H9 (cell line): ENCODE results near the gene CCDC192. TPM values are rescaled to one million over a fixed set of nuclear protein-coding genes. Genes with fewer than 3 reads are reported as not detected.

ENCODE experiments used
- DNase-seq: peaks from one replicate; pipeline ENCODE4 v3.0.0-alpha.2; 2017
- H2AFZ ChIP-seq: one replicate; pipeline ENCODE4 v1.6.1; 2013; ENCODE audit warnings: mild to moderate bottlenecking, low read length, control low read depth, moderate library complexity
- H2AK5ac ChIP-seq: 2 replicates; pipeline ENCODE4 v1.6.1; 2013; ENCODE audit warnings: low read length, control low read depth, mixed read lengths; ENCODE audit not compliant: insufficient read length
- H2BK120ac ChIP-seq: one replicate; pipeline ENCODE4 v1.6.1; 2013; ENCODE audit warnings: low read depth, mild to moderate bottlenecking, low read length, control low read depth, inconsistent platforms; ENCODE audit not compliant: poor library complexity, severe bottlenecking
- H2BK12ac ChIP-seq: 2 replicates; pipeline ENCODE4 v1.6.1; 2013; ENCODE audit warnings: low read length, control low read depth, mixed read lengths, low read depth; ENCODE audit not compliant: insufficient read length
- H2BK15ac ChIP-seq: 2 replicates; pipeline ENCODE4 v1.6.1; 2013; ENCODE audit warnings: low read depth, low read length, control low read depth
- H2BK20ac ChIP-seq: one replicate; pipeline ENCODE4 v1.6.1; 2013; ENCODE audit warnings: low read depth, mild to moderate bottlenecking, low read length, control low read depth, inconsistent platforms; ENCODE audit not compliant: poor library complexity, severe bottlenecking
- H2BK5ac ChIP-seq: 2 replicates; pipeline ENCODE4 v1.6.1; 2013; ENCODE audit warnings: low read length, control low read depth, mixed read lengths; ENCODE audit not compliant: insufficient read length
- H3K14ac ChIP-seq: 2 replicates; pipeline ENCODE4 v1.6.1; 2013; ENCODE audit warnings: low read length, control low read depth; ENCODE audit not compliant: insufficient read depth
- H3K18ac ChIP-seq: 2 replicates; pipeline ENCODE4 v1.6.1; 2013; ENCODE audit warnings: low read depth, mild to moderate bottlenecking, mixed read lengths, low read length, control low read depth; ENCODE audit not compliant: insufficient read length
- H3K23ac ChIP-seq: 2 replicates; pipeline ENCODE4 v1.6.1; 2013; ENCODE audit warnings: low read length, control low read depth, mixed read lengths, low read depth; ENCODE audit not compliant: insufficient read length
- H3K23me2 ChIP-seq: 2 replicates; pipeline ENCODE4 v1.6.1; 2013; ENCODE audit warnings: low read depth, mild to moderate bottlenecking, mixed read lengths, low read length, control low read depth; ENCODE audit not compliant: insufficient read length, poor library complexity, severe bottlenecking
- H3K27ac ChIP-seq: 2 replicates; pipeline ENCODE4 v1.5.1; 2013; ENCODE audit warnings: low read length, control low read depth, mixed read lengths, low read depth; ENCODE audit not compliant: insufficient read length
- H3K27me3 ChIP-seq: 2 replicates; pipeline ENCODE4 v1.6.1; 2013; ENCODE audit warnings: low read length, control low read depth, inconsistent platforms; ENCODE audit not compliant: insufficient read depth
- H3K4ac ChIP-seq: 2 replicates; pipeline ENCODE4 v1.6.1; 2013; ENCODE audit warnings: low read depth, mild to moderate bottlenecking, control low read depth, inconsistent platforms, low read length, moderate library complexity
- H3K4me1 ChIP-seq: 2 replicates; pipeline ENCODE4 v1.6.1; 2013; ENCODE audit warnings: low read length, control low read depth, inconsistent platforms; ENCODE audit not compliant: insufficient read depth
- H3K4me2 ChIP-seq: 2 replicates; pipeline ENCODE4 v1.6.1; 2013; ENCODE audit warnings: low read length, control low read depth, mixed read lengths; ENCODE audit not compliant: insufficient read length, insufficient read depth
- H3K56ac ChIP-seq: 2 replicates; pipeline ENCODE4 v1.6.1; 2013; ENCODE audit warnings: low read depth, mild to moderate bottlenecking, mixed read lengths, low read length, control low read depth; ENCODE audit not compliant: insufficient read length
- H3K79me1 ChIP-seq: 2 replicates; pipeline ENCODE4 v1.6.1; 2013; ENCODE audit warnings: low read depth, mild to moderate bottlenecking, moderate library complexity, low read length, control low read depth, inconsistent platforms; ENCODE audit not compliant: insufficient read depth, poor library complexity, severe bottlenecking
- H3K79me2 ChIP-seq: 2 replicates; pipeline ENCODE4 v1.6.1; 2013; ENCODE audit warnings: low read length, control low read depth, inconsistent platforms; ENCODE audit not compliant: insufficient read depth
- H3K9ac ChIP-seq: 2 replicates; pipeline ENCODE4 v1.6.1; 2013; ENCODE audit warnings: low read length, control low read depth, mixed read lengths; ENCODE audit not compliant: insufficient read length; ENCODE audit errors: extremely low read depth
- H3K9me3 ChIP-seq: one replicate; pipeline ENCODE4 v1.6.1; 2013; ENCODE audit warnings: low read depth, low read length, inconsistent platforms; ENCODE audit not compliant: control insufficient read depth
- H3T11ph ChIP-seq: one replicate; pipeline ENCODE4 v1.6.1; 2013; ENCODE audit warnings: mild to moderate bottlenecking, low read length, control low read depth, inconsistent platforms
- H4K20me1 ChIP-seq: one replicate; pipeline ENCODE4 v1.6.1; 2013; ENCODE audit not compliant: control insufficient read depth, insufficient read length, insufficient read depth
- H4K5ac ChIP-seq: 2 replicates; pipeline ENCODE4 v1.6.1; 2013; ENCODE audit warnings: low read depth, mild to moderate bottlenecking, mixed read lengths, low read length, control low read depth; ENCODE audit not compliant: insufficient read length
- H4K8ac ChIP-seq: replicated peaks from 2 replicates; pipeline ENCODE4 v1.6.1; 2013; ENCODE audit warnings: low read length, control low read depth, mixed read lengths, low read depth; ENCODE audit not compliant: insufficient read length
- H4K91ac ChIP-seq: 2 replicates; pipeline ENCODE4 v1.6.1; 2013; ENCODE audit warnings: low read depth, mild to moderate bottlenecking, moderate library complexity, mixed read lengths, low read length, control low read depth; ENCODE audit not compliant: insufficient read length
- H3K27ac Mint-ChIP-seq, 3 experiments: 2 replicates in 2 of 3; 3 replicates in 1 of 3; pipeline ENCODE4 v1.8.0; 2020 to 2021; ENCODE audit warnings: mixed read lengths in 3 of 3, mild to moderate bottlenecking in 1 of 3, moderate library complexity in 1 of 3
- H3K27me3 Mint-ChIP-seq: 2 replicates; pipeline ENCODE4 v1.8.0; 2021; ENCODE audit warnings: low read depth, mild to moderate bottlenecking, moderate library complexity, mixed read lengths
- H3K36me3 Mint-ChIP-seq, 3 experiments: 2 replicates in 2 of 3; 3 replicates in 1 of 3; pipeline ENCODE4 v1.8.0; 2020 to 2021; ENCODE audit warnings: low read depth in 3 of 3, mixed read lengths in 3 of 3; ENCODE audit not compliant: insufficient read depth in 1 of 3
- H3K4me1 Mint-ChIP-seq, 2 experiments: 2 replicates each; pipeline ENCODE4 v1.8.0; 2020; ENCODE audit warnings: mixed read lengths in 2 of 2
- H3K4me3 Mint-ChIP-seq, 2 experiments: 2 replicates in 1 of 2; 3 replicates in 1 of 2; pipeline ENCODE4 v1.8.0; 2020 to 2021; ENCODE audit warnings: mild to moderate bottlenecking in 2 of 2, mixed read lengths in 2 of 2, moderate library complexity in 1 of 2
- H3K9me3 Mint-ChIP-seq, 2 experiments: 2 replicates in 1 of 2; 3 replicates in 1 of 2; pipeline ENCODE4 v1.8.0; 2020; ENCODE audit warnings: mild to moderate bottlenecking in 2 of 2, mixed read lengths in 2 of 2, moderate library complexity in 1 of 2
- WGBS: extraction: QIAGEN DNeasy Blood & Tissue Kit; methylation state at CpG from one replicate; pipeline ENCODE4 v1.1.7; 2013; ENCODE audit warnings: missing lambda C conversion rate, low lambda C conversion rate, mixed read lengths; ENCODE audit not compliant: insufficient read length; ENCODE audit errors: extremely low coverage; 5-methylcytosine and 5-hydroxymethylcytosine counted together
- total RNA-seq: library from RNA; stranded (reverse); gene quantifications from 2 replicates; pipeline ENCODE4 v1.2.1, GENCODE V29; 2021
- TF ChIP-seq, protein P1 (sequence below): fragments of 200-600 bp; sonication (generic); conservative IDR thresholded peaks from 3 replicates; pipeline ENCODE4 v1.8.0; 2021; ENCODE audit warnings: antibody characterized with exemption, mild to moderate bottlenecking

The CCDC192 gene
- total RNA-seq, 1 experiment from 2014 or later: not detected

DNA sequence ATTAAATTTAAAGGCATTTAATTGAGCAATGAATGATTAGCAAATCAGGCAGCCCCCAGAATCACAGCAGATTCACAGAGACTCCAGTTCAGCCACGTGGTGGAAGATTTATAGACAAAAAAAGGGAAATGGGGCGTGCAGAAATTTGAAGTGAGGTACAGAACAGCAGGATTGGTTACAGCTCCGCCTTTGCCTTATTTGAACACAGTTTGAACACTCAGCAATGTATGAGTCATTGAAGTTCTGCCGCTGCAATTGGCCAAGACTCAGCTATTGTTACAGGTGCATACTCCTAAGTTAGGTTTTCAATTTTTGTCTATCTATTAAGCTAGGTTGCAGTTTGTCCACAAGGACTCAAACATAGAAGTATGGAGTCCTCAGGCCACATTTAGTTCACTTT is 222.7 kb downstream of the CCDC192 start:
- H4K5ac ChIP-seq: no peak overlapping the region
- Mint-ChIP-seq H3K4me1 (peaks cover 0 to 6% of the 10 kb centered on the region in 2 experiments; a peak in 1 of 4 replicates), H3K4me3 (no peak overlapping the region), H3K9me3 (no peaks in the 10 kb centered on the region), H3K27ac (no peak overlapping the region), H3K36me3 (no peaks in the 10 kb centered on the region), H3K27me3 (peaks cover 33% of the 10 kb centered on the region)
- no peak overlapping the region for H2AK5ac ChIP-seq
- no peak overlapping the region for H2BK12ac ChIP-seq
- no peak overlapping the region for H2BK15ac ChIP-seq
- H3K23ac ChIP-seq: no peak overlapping the region
- no peak overlapping the region for H2BK5ac ChIP-seq
- no peak overlapping the region for H3T11ph ChIP-seq
- no peak for DNase-seq
- TF ChIP-seq, protein P1, sequence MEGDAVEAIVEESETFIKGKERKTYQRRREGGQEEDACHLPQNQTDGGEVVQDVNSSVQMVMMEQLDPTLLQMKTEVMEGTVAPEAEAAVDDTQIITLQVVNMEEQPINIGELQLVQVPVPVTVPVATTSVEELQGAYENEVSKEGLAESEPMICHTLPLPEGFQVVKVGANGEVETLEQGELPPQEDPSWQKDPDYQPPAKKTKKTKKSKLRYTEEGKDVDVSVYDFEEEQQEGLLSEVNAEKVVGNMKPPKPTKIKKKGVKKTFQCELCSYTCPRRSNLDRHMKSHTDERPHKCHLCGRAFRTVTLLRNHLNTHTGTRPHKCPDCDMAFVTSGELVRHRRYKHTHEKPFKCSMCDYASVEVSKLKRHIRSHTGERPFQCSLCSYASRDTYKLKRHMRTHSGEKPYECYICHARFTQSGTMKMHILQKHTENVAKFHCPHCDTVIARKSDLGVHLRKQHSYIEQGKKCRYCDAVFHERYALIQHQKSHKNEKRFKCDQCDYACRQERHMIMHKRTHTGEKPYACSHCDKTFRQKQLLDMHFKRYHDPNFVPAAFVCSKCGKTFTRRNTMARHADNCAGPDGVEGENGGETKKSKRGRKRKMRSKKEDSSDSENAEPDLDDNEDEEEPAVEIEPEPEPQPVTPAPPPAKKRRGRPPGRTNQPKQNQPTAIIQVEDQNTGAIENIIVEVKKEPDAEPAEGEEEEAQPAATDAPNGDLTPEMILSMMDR: no peak
- H3K27ac ChIP-seq: no peak overlapping the region
- no peaks in the 10 kb centered on the region for H3K27me3 ChIP-seq
- H3K79me1 ChIP-seq: no peaks in the 10 kb centered on the region
- no CpG with 5 or more reads among the region's 4 CpGs for WGBS
- no peaks in the 10 kb centered on the region for H3K23me2 ChIP-seq
- H3K4me1 ChIP-seq: no peaks in the 10 kb centered on the region
- H4K8ac ChIP-seq: no peak overlapping the region
- no peaks in the 10 kb centered on the region for H4K20me1 ChIP-seq
- H2BK20ac ChIP-seq: no peak overlapping the region
- no peak overlapping the region for H2BK120ac ChIP-seq
- no peak overlapping the region for H3K4ac ChIP-seq
- H2AFZ ChIP-seq: no peak overlapping the region
- no peaks in the 10 kb centered on the region for H3K79me2 ChIP-seq
- H3K9me3 ChIP-seq: no peaks in the 10 kb centered on the region
- no peak overlapping the region for H3K14ac ChIP-seq
- H3K56ac ChIP-seq: no peak overlapping the region
- no peak overlapping the region for H3K4me2 ChIP-seq
- H3K9ac ChIP-seq: no peak overlapping the region
- no peak overlapping the region for H3K18ac ChIP-seq
- no peak overlapping the region for H4K91ac ChIP-seq
